ENCODE data around the gene FOXJ2.
"Not testable (repeated sequence)": the region's sequence is repeated elsewhere in the genome, so short reads cannot be mapped to it uniquely, and the experiment has no call there.

FOXJ2 gene

GRCh38 chr12:8030189-8030588, 2.3 kb upstream of the FOXJ2 start:
- no peak for DNase-seq (ENCODE audit: low spot score)

- not testable (repeated sequence) for DNase-seq (ENCODE audit: low spot score)
These were observed 1.5 kb upstream of the FOXJ2 start for GRCh38 chr12:8031017-8031416.

- no peak for DNase-seq (ENCODE audit: low spot score)
These were observed 659 bp upstream of the FOXJ2 start for GRCh38 chr12:8031872-8032241.

GRCh38 chr12:8033153-8034044, 883 bp downstream of the FOXJ2 start:
- peak; percentile 49 for DNase-seq (ENCODE audit: low spot score)

GRCh38 chr12:8034802-8035201, 2.3 kb downstream of the FOXJ2 start:
- peak; percentile 50 for DNase-seq (ENCODE audit: low spot score)

- peak; percentile 56 for DNase-seq (ENCODE audit: low spot score)
These were observed 3.0 kb downstream of the FOXJ2 start for GRCh38 chr12:8035440-8036010.

GRCh38 chr12:8036346-8036745, 3.8 kb downstream of the FOXJ2 start:
- DNase-seq (ENCODE audit: low spot score): peak; percentile 43

GRCh38 chr12:8037046-8037663, 4.6 kb downstream of the FOXJ2 start:
- no peak for DNase-seq (ENCODE audit: low spot score)

- no peak for DNase-seq (ENCODE audit: low spot score)
These were observed 5.4 kb downstream of the FOXJ2 start for GRCh38 chr12:8037947-8038346.

- DNase-seq (ENCODE audit: low spot score): peak; percentile 80
These were observed 6.2 kb downstream of the FOXJ2 start for GRCh38 chr12:8038659-8039114.

- no peak for DNase-seq (ENCODE audit: low spot score)
These were observed 8.3 kb downstream of the FOXJ2 start for GRCh38 chr12:8040791-8041190.

- peak; percentile 67 for DNase-seq (ENCODE audit: low spot score)
These were observed 13.7 kb downstream of the FOXJ2 start for GRCh38 chr12:8045952-8046944.

GRCh38 chr12:8047842-8048241, 15.3 kb downstream of the FOXJ2 start:
- no peak for DNase-seq (ENCODE audit: low spot score)

GRCh38 chr12:8048906-8049305, 16.4 kb downstream of the FOXJ2 start:
- DNase-seq (ENCODE audit: low spot score): no peak

- DNase-seq (ENCODE audit: low spot score): no peak
These were observed 18.2 kb downstream of the FOXJ2 start for GRCh38 chr12:8050600-8051250.

- no peak for DNase-seq (ENCODE audit: low spot score)
These were observed 20.2 kb downstream of the FOXJ2 start for GRCh38 chr12:8052679-8053078.

GRCh38 chr12:8054816-8055215, 22.3 kb downstream of the FOXJ2 start:
- DNase-seq (ENCODE audit: low spot score): no peak

- no peak for DNase-seq (ENCODE audit: low spot score)
These were observed 24.8 kb downstream of the FOXJ2 start for GRCh38 chr12:8057306-8057705.

GRCh38 chr12:8057839-8058238, 25.3 kb downstream of the FOXJ2 start:
- no peak for DNase-seq (ENCODE audit: low spot score)

- DNase-seq (ENCODE audit: low spot score): no peak
These were observed 26.0 kb downstream of the FOXJ2 start for GRCh38 chr12:8058506-8058905.

- no peak for DNase-seq (ENCODE audit: low spot score)
These were observed 31.6 kb downstream of the FOXJ2 start for GRCh38 chr12:8064131-8064530.
